ENCODE data around the gene UBASH3B.

Gene UBASH3B

GRCh38 chr11:122733318-122733717 is 77.8 kb downstream of the UBASH3B start:
- no peak for TF ChIP-seq GATA2 (IDR thresholded peaks at IDR 0.05; ENCODE audit: low read depth, low read length)
- no peak for TF ChIP-seq GATA3 (IDR thresholded peaks at IDR 0.05; ENCODE audit: low read depth, low read length)

DNA sequence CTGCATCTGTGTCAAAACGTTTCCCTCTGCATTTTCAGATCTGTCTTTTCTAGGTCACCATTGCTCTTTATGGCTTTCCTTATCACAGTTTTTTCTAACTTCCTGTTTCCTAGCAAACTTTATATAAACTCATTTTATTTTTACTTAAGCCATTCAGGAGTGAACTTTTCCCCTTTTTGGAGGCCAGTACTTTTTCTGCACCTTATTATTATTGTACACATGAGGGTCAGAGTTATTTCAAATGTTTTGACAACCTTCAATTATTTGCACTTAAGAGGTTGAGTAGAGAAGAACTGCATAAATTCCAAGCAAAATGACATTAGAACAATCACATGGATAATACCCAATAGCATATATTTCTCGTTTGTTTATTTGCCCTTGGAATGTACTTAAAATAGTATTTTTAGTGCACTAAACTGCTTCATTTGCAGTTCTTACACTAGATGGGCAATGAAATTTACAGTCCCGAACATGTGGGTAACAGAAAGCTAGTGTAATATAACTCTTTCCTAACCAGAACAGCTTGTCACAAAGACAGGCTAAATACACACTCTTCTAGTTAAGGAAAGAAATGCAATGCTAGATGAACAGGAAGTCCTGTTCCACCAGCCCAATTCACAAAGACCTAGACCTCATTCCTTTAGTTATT is 79.5 kb downstream of the UBASH3B start:
- TF ChIP-seq GATA2 (IDR thresholded peaks at IDR 0.05; ENCODE audit: low read depth, low read length) = no peak
- TF ChIP-seq GATA3 (IDR thresholded peaks at IDR 0.05; ENCODE audit: low read depth, low read length) = no peak

DNA sequence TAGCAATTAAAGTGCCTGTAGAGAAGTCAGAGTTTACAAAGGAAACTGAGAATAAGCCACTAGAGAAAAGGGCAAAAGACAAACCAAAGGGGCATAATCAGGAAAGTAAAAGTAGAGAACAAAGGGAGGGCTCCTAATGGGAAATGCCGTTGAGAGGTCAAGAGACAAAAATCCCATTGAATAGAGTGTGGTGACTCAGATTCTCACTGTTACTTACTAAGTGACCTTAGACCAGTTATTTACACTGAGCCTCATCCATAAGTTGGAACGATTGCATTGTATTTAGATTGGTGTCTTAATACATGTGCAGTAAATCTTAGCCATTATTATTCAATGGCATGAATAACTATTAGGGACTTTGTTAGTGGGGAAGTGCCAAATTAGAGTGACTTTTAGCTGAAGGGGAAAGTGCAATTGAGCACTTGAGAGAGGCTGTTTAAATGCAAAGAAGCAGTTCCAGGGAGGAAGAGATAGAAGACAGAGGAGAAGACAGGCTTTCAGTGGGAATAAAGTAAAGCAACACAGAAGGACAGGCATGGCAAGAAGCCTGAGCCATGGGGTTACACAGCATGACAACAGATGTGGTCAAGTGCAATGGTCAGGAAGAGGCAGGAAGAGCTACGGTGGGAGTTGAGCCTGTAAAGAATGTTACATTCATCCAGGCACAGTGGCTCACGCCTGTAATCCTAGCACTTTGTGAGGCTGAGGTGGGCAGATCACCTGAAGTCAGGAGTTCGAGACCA is 82.6 kb downstream of the UBASH3B start:
- TF ChIP-seq GATA3 (IDR thresholded peaks at IDR 0.05; ENCODE audit: low read depth, low read length) (no peak), GATA2 (IDR thresholded peaks at IDR 0.05; ENCODE audit: low read depth, low read length) (no peak)

DNA sequence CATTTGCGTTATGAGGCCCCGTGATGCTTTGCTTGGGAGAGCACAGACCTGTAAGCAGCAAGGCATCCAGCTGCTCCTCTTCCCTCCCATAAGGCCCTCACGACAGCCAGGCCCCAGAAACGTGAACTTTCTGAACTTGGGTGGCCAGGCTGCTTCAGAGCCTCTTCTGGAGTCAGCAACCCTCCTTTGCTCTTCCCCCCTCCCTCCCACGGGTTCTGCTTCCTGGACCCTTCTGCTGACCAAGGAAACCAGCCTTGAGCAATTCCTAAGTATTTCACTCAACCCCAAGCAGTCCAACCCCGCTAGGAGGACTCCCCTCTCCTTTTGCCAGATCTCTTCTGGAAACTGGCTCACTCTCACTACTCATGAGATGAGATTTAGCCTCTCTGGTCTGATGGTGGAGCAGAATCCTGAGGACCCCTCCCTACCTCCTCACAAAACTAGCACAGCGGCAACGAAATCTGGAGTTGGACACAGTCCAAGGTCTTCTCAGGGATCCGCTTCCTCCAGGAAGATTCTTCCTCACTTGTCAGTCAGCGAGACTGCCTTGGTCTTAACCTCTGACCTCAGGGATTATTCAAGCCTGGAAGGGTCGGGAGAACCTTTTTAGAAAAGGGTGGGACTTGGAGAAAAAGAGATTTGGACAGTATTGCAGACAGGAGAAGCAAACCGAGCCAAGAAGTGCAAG is 86.2 kb downstream of the UBASH3B start:
- no peak for TF ChIP-seq GATA2 (IDR thresholded peaks at IDR 0.05; ENCODE audit: low read depth, low read length)
- no peak for TF ChIP-seq GATA3 (IDR thresholded peaks at IDR 0.05; ENCODE audit: low read depth, low read length)

DNA sequence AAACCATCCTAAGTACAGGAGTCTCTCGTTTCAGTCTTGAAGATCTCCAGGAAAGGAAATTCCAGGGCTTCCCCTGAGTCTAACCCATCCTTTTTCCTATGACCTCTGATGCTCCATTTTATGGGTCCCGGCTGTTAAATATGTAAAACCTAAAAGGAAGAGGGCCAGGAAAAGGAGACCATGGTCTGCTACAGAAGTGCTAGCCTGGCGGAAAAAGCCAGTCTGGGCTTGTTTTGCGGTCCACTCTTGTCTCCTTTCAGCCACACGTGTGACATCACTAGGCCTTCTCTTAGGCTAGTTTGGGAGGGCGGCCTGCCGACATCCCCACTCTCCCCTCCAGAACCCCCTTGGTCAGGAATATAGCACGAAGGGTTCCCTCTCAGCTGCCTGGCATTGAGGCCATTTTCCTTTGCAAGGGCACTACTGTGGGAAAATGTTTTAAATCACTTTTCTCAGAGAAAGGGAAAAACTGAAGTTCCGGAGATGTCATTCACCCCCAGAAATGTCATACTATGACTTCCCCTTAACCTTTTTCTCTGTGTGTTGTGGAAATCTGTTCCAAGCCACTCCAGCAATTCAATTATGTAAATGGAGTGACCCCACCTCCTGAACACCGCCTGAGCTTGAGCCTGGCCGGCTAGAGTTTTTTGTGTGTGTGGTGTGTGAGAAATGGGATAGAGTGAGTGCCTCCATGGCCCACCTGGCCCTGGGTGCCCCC is 86.9 kb downstream of the UBASH3B start:
- TF ChIP-seq GATA2 (IDR thresholded peaks at IDR 0.05; ENCODE audit: low read depth, low read length) (no peak), GATA3 (IDR thresholded peaks at IDR 0.05; ENCODE audit: low read depth, low read length) (no peak)

GRCh38 chr11:122743097-122743741 is 87.7 kb downstream of the UBASH3B start:
- TF ChIP-seq GATA3 (IDR thresholded peaks at IDR 0.05; ENCODE audit: low read depth, low read length) (no peak), GATA2 (IDR thresholded peaks at IDR 0.05; ENCODE audit: low read depth, low read length) (no peak)

- TF ChIP-seq GATA2 (IDR thresholded peaks at IDR 0.05; ENCODE audit: low read depth, low read length) (no peak), GATA3 (IDR thresholded peaks at IDR 0.05; ENCODE audit: low read depth, low read length) (no peak)
These were observed 88.4 kb downstream of the UBASH3B start for GRCh38 chr11:122743949-122744348.

DNA sequence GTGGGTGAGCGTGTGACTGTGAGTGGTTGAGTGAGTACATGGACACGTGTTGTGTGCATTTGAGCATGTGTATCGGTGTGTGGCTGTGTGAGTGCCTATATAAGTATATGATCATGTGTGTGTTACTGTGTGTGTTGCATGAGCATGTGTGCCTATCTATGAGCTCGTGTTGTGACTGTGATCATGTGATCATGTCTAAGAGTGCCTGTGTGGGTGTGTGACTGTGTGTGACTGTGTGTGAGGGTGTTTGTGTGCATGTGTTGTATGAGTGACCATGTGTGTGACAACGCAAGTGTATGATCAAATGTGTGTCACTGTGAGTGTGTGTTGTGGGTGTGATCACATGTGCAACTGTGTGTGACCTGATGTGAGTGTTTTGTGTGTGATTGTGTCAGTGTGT is 88.8 kb downstream of the UBASH3B start:
- TF ChIP-seq GATA3 (IDR thresholded peaks at IDR 0.05; ENCODE audit: low read depth, low read length) (no peak), GATA2 (IDR thresholded peaks at IDR 0.05; ENCODE audit: low read depth, low read length) (no peak)

- TF ChIP-seq GATA3 (IDR thresholded peaks at IDR 0.05; ENCODE audit: low read depth, low read length) = no peak
- no peak for TF ChIP-seq GATA2 (IDR thresholded peaks at IDR 0.05; ENCODE audit: low read depth, low read length)
These were observed 89.6 kb downstream of the UBASH3B start for GRCh38 chr11:122745111-122745510.

GRCh38 chr11:122746050-122746478 is 90.5 kb downstream of the UBASH3B start:
- TF ChIP-seq GATA3 (IDR thresholded peaks at IDR 0.05; ENCODE audit: low read depth, low read length) = no peak
- no peak for TF ChIP-seq GATA2 (IDR thresholded peaks at IDR 0.05; ENCODE audit: low read depth, low read length)

DNA sequence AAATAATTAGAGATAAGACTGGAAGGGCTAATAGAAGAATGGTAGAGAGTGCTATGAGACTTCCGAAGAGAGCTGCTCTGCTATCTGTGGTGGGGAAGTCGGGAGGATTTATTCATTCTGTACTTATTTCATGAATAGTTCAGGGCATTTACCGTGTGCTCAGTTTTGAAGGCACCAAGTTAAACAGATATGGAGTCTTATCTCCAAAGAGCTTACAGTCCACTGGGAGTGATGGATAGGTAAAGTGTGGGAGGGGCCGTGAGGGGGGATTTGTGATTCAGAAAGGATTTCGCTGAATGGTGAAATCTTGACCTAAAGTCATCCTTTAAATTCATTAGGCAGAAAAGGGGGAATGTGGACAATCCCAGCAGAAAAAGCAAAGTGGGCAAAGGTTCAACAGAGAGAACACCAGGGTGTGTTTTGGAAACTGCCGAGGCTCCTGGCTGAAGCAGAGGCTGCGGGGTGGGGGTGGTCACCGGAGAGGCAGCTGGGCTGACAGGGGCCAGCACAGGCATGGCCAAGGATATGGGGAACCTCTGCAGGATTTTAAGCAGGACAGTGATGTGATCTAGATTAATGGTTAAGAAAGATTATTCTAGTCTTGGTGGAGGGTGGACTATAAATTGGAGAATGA is 91.2 kb downstream of the UBASH3B start:
- no peak for TF ChIP-seq GATA2 (IDR thresholded peaks at IDR 0.05; ENCODE audit: low read depth, low read length)

- TF ChIP-seq GATA3 (IDR thresholded peaks at IDR 0.05; ENCODE audit: low read depth, low read length) = no peak
- TF ChIP-seq GATA2 (IDR thresholded peaks at IDR 0.05; ENCODE audit: low read depth, low read length) = no peak
These were observed 91.8 kb downstream of the UBASH3B start for GRCh38 chr11:122747351-122747781.

GRCh38 chr11:122749005-122749687 is 93.6 kb downstream of the UBASH3B start:
- no peak for TF ChIP-seq GATA3 (IDR thresholded peaks at IDR 0.05; ENCODE audit: low read depth, low read length)
- no peak for TF ChIP-seq GATA2 (IDR thresholded peaks at IDR 0.05; ENCODE audit: low read depth, low read length)
